ENCODE data around the gene TCERG1. TPM values are rescaled to one million over a fixed set of nuclear protein-coding genes. Genes with fewer than 3 reads are reported as not detected.

TCERG1 gene
- total RNA-seq, 8 experiments from 2014 or later: 50.0 to 152 (median 86.1) TPM

- H3K4me1 ChIP-seq (replicated peaks in 1 of 2): peaks cover 0 to 4% of the 10 kb centered on the region in 2 donors
- in situ Hi-C loops (cut with MboI; ENCODE audit: low pct_unique_long_range_greater_than_20kb in 2 of 9, low sequenced_read_pairs in 9 of 9, unreplicated experiment in 9 of 9): loop anchor here in 2 of 9 experiments (10.0 to 25.0 kb wide), 2 partner anchors 133 to 140 kb away; no protein-coding TSS in a partner anchor
- WGBS, 10 experiments: 50 to 100% (median 89%) methylated on average over 1 to 2 of the region's 4 CpGs; no CpG with 5 or more reads in 3 of the 10 experiments
- no peak overlapping the region for H3K27ac ChIP-seq
- no peak overlapping the region for H3K4me3 ChIP-seq
- ATAC-seq (replicated peaks in 6 of 8): peak in 1 of 8 experiments; percentile 16
Measured at GRCh38 chr5:146427619-146427997, 19.5 kb upstream of the TCERG1 start.

- H3K4me1 ChIP-seq (replicated peaks in 1 of 2): peaks cover 0 to 4% of the 10 kb centered on the region in 2 donors
- WGBS, 10 experiments: 0 to 81% (median 46%) methylated on average over 2 to 6 of the region's 8 CpGs; no CpG with 5 or more reads in 2 of the 10 experiments
- ATAC-seq (replicated peaks in 6 of 8): peak in 2 of 8 experiments; percentile 24 to 93
- in situ Hi-C loops (cut with MboI; ENCODE audit: low pct_unique_long_range_greater_than_20kb in 2 of 9, low sequenced_read_pairs in 9 of 9, unreplicated experiment in 9 of 9): loop anchor here in 2 of 9 experiments (10.0 to 25.0 kb wide), 2 partner anchors 134 to 141 kb away; no protein-coding TSS in a partner anchor
- H3K27ac ChIP-seq: no peak overlapping the region
- H3K4me3 ChIP-seq: no peak overlapping the region
Measured at GRCh38 chr5:146428658-146429057, 18.5 kb upstream of the TCERG1 start.

- no peak overlapping the region for H3K27ac ChIP-seq
- no peak overlapping the region for H3K4me3 ChIP-seq
- no peak for ATAC-seq (replicated peaks in 6 of 8)
- WGBS, 10 experiments: 0 to 88% (median 60%) methylated on average over 1 of the region's 1 CpG; no CpG with 5 or more reads in 3 of the 10 experiments
- in situ Hi-C loops (cut with MboI; ENCODE audit: low pct_unique_long_range_greater_than_20kb in 2 of 9, low sequenced_read_pairs in 9 of 9, unreplicated experiment in 9 of 9): loop anchor here in 1 of 9 experiments (25.0 kb wide), 1 partner anchor 153 kb away; no protein-coding TSS in a partner anchor
- H3K4me1 ChIP-seq (replicated peaks in 1 of 2): no peaks in the 10 kb centered on the region
Measured at GRCh38 chr5:146440353-146440752, 6.8 kb upstream of the TCERG1 start.

GRCh38 chr5:146440870-146441495 lies 6.2 kb upstream of the TCERG1 start:
- WGBS, 10 experiments: 36 to 100% (median 84%) methylated on average over 1 to 5 of the region's 5 CpGs
- ATAC-seq (replicated peaks in 6 of 8): peak in 3 of 8 experiments; percentile 30 to 97 (median 88)
- Histone ChIP-seq H3K27ac (no peak overlapping the region), H3K4me3 (no peak overlapping the region), H3K4me1 (replicated peaks in 1 of 2) (no peaks in the 10 kb centered on the region)
- in situ Hi-C loops (cut with MboI; ENCODE audit: low pct_unique_long_range_greater_than_20kb in 2 of 9, low sequenced_read_pairs in 9 of 9, unreplicated experiment in 9 of 9): loop anchor here in 1 of 9 experiments (25.0 kb wide), 1 partner anchor 154 kb away; no protein-coding TSS in a partner anchor

DNA sequence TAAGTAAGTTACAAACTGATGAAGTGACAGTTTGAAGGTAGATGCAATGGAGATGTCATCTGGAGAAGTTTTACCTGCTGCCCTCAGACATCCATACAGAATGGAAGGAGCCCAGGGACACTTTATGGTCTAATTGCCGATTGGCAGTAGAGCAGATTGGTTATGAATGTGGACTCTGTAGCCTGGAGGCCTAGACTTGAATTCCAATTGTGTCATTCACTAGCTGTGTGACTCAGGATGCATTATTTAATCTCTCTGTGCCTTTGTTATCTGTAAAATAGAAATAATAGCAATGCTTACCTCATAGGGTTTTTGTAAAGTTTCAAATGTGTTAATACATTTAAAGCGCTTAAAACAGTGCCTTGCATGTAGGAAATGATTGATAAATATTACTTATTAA lies 5.2 kb upstream of the TCERG1 start:
- Histone ChIP-seq H3K4me1 (replicated peaks in 1 of 2) (no peaks in the 10 kb centered on the region), H3K27ac (no peak overlapping the region), H3K4me3 (no peak overlapping the region)
- in situ Hi-C loops (cut with MboI; ENCODE audit: low pct_unique_long_range_greater_than_20kb in 2 of 9, low sequenced_read_pairs in 9 of 9, unreplicated experiment in 9 of 9): loop anchor here in 1 of 9 experiments (25.0 kb wide), 1 partner anchor 155 kb away; no protein-coding TSS in a partner anchor
- ATAC-seq (replicated peaks in 6 of 8): peak in 2 of 8 experiments; percentile 2 to 27
- WGBS, 10 experiments: 25 to 100% (median 82%) methylated on average over 1 to 2 of the region's 2 CpGs; no CpG with 5 or more reads in 4 of the 10 experiments

DNA sequence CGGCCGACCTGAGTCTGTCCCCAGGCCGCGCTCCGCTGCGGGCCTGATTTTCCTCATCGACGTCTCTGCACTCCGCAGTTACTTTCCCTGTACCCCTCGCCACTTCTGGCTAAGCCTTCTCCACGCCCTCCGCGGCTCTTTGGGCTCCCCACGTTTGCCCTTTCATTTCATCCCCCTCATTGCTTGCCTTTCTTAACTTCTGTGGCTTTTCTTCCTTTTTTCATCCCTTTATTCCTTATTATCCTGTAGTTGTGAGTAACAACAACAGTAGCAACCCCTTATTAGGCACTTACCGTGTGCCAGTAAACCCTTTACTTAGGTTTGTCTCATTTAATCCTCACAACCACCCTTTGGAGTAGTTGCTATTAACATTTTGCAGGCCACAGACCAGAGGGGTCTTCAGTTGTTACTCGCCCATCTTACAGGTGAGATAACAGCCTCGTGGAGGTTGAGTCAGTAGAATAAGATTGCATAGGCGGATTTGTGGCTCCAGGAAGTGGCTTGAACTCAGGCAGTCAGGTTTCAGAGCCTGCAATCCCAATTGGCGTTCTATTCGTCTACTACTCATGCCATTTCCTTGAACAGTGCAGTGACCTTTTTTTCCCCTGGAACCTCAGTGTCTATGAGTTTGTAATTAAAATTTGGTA lies 724 bp downstream of the TCERG1 start:
- H3K4me1 ChIP-seq (replicated peaks in 1 of 2): peaks cover 3 to 11% of the 10 kb centered on the region in 2 donors
- no peak for ATAC-seq (replicated peaks in 6 of 8)
- H3K4me3 ChIP-seq: peak overlapping the region; percentile 79 to 97 (median 92)
- 0 to 1% (median 0%) methylated on average over 3 to 16 of the region's 20 CpGs; no CpG with 5 or more reads in 1 of the 10 experiments for WGBS, 10 experiments
- in situ Hi-C loops (cut with MboI; ENCODE audit: low pct_unique_long_range_greater_than_20kb in 2 of 9, low sequenced_read_pairs in 9 of 9, unreplicated experiment in 9 of 9): loop anchor here in 1 of 9 experiments (25.0 kb wide), 1 partner anchor 161 kb away; no protein-coding TSS in a partner anchor
- H3K27ac ChIP-seq: peak overlapping the region; percentile 96 to 98

- in situ Hi-C loops (cut with MboI; ENCODE audit: low pct_unique_long_range_greater_than_20kb in 2 of 9, low sequenced_read_pairs in 9 of 9, unreplicated experiment in 9 of 9): loop anchor here in 1 of 9 experiments (25.0 kb wide), 1 partner anchor 162 kb away; no protein-coding TSS in a partner anchor
- no peak for ATAC-seq (replicated peaks in 6 of 8)
- Histone ChIP-seq H3K4me3 (peak overlapping the region in 4 of 5 donors; percentile 79 to 97 (median 92)), H3K27ac (no peak overlapping the region), H3K4me1 (replicated peaks in 1 of 2) (peaks cover 3 to 11% of the 10 kb centered on the region in 2 donors)
- WGBS, 10 experiments: 43 to 83% (median 68%) methylated on average over 2 to 6 of the region's 6 CpGs
Measured at GRCh38 chr5:146448783-146449519, 1.8 kb downstream of the TCERG1 start.

DNA sequence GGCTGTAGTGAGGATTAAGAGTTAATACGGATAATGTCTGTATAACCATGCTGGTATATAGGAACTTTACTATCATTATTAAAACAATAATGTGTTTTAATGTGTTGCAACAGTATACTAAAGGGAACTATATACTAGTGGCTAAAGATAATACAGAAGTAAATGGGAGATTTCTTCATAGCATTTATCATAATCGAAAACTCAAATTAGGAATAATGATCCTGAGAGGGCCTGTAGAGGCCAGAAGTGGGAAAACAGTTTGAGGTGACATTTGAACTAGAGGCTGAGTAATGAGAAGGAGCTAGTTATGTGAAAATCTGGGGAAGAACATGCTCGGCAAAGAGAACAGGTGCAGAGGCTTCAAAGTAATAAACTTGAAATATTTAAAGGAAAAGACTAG lies 2.9 kb downstream of the TCERG1 start:
- no peak overlapping the region for H3K4me3 ChIP-seq
- ATAC-seq (replicated peaks in 6 of 8): no peak
- no peak overlapping the region for H3K27ac ChIP-seq
- in situ Hi-C loops (cut with MboI; ENCODE audit: low pct_unique_long_range_greater_than_20kb in 2 of 9, low sequenced_read_pairs in 9 of 9, unreplicated experiment in 9 of 9): no loop called here
- WGBS, 10 experiments: 65 to 92% (median 79%) methylated on average over 1 to 3 of the region's 3 CpGs
- peaks cover 3 to 11% of the 10 kb centered on the region in 2 donors for H3K4me1 ChIP-seq (replicated peaks in 1 of 2)

GRCh38 chr5:146451411-146451810 lies 4.3 kb downstream of the TCERG1 start:
- no peak overlapping the region for H3K4me3 ChIP-seq
- no peak overlapping the region for H3K27ac ChIP-seq
- in situ Hi-C loops (cut with MboI; ENCODE audit: low pct_unique_long_range_greater_than_20kb in 2 of 9, low sequenced_read_pairs in 9 of 9, unreplicated experiment in 9 of 9): no loop called here
- no peak for ATAC-seq (replicated peaks in 6 of 8)
- 77 to 100% (median 95%) methylated on average over 1 to 6 of the region's 6 CpGs; no CpG with 5 or more reads in 2 of the 10 experiments for WGBS, 10 experiments
- peaks cover 3 to 11% of the 10 kb centered on the region in 2 donors for H3K4me1 ChIP-seq (replicated peaks in 1 of 2)

GRCh38 chr5:146457431-146457830 lies 10.3 kb downstream of the TCERG1 start:
- WGBS, 10 experiments: 83 to 100% (median 95%) methylated on average over 1 to 2 of the region's 2 CpGs; no CpG with 5 or more reads in 6 of the 10 experiments
- Histone ChIP-seq H3K27ac (no peak overlapping the region), H3K4me1 (replicated peaks in 1 of 2) (no peaks in the 10 kb centered on the region), H3K4me3 (no peak overlapping the region)
- in situ Hi-C loops (cut with MboI; ENCODE audit: low pct_unique_long_range_greater_than_20kb in 2 of 9, low sequenced_read_pairs in 9 of 9, unreplicated experiment in 9 of 9): no loop called here
- no peak for ATAC-seq (replicated peaks in 6 of 8)

DNA sequence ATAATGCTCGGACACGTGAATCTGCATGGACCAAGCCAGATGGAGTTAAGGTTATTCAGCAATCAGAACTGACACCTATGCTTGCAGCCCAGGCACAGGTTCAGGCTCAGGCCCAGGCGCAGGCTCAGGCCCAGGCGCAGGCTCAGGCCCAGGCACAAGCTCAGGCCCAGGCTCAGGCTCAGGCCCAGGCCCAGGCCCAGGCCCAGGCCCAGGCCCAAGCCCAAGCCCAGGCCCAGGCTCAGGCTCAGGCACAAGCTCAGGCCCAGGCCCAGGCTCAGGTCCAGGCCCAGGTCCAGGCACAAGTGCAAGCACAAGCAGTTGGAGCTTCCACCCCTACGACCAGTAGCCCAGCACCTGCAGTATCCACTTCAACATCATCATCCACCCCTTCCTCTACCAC lies 11.8 kb downstream of the TCERG1 start:
- ATAC-seq (replicated peaks in 6 of 8): no peak
- Histone ChIP-seq H3K4me1 (replicated peaks in 1 of 2) (no peaks in the 10 kb centered on the region), H3K4me3 (no peak overlapping the region), H3K27ac (no peak overlapping the region)
- in situ Hi-C loops (cut with MboI; ENCODE audit: low pct_unique_long_range_greater_than_20kb in 2 of 9, low sequenced_read_pairs in 9 of 9, unreplicated experiment in 9 of 9): no loop called here
- WGBS, 10 experiments: 80 to 100% (median 100%) methylated on average over 1 to 5 of the region's 5 CpGs; no CpG with 5 or more reads in 3 of the 10 experiments

GRCh38 chr5:146461319-146461718 lies 14.2 kb downstream of the TCERG1 start:
- Histone ChIP-seq H3K4me3 (no peak overlapping the region), H3K27ac (no peak overlapping the region), H3K4me1 (replicated peaks in 1 of 2) (no peaks in the 10 kb centered on the region)
- WGBS, 10 experiments: 11 to 100% (median 64%) methylated on average over 1 of the region's 1 CpG; no CpG with 5 or more reads in 2 of the 10 experiments
- peak in 2 of 8 experiments; percentile 34 to 51 for ATAC-seq (replicated peaks in 6 of 8)
- in situ Hi-C loops (cut with MboI; ENCODE audit: low pct_unique_long_range_greater_than_20kb in 2 of 9, low sequenced_read_pairs in 9 of 9, unreplicated experiment in 9 of 9): no loop called here

All from motor neuron (in vitro differentiated cells).